Panc1 (cell line): Measurements from ENCODE around the gene SERPINB13. TPM values are rescaled to one million over a fixed set of nuclear protein-coding genes. Genes with fewer than 3 reads are reported as not detected.

Experiments used
- ATAC-seq: fragments of 200-7000 bp; cut with Tn5 transposase; 2 replicates; pipeline ENCODE4 v1.9.1; 2020; ENCODE audit warnings: mild to moderate bottlenecking, moderate library complexity
- BruUV-seq: library from RNA; stranded (reverse); fragments of 400-500 nt; replicated peaks from 2 replicates; lab custom pipeline; 2021; lab: Mats Ljungman, UMichigan
- CTCF ChIA-PET: fragments of 300-600 bp; sonication (Branson Sonifier 250); formaldehyde crosslinking; loops from one replicate; lab custom pipeline; 2022; ENCODE audit warnings: antibody characterized with exemption; lab: Charles Lee
- POLR2A ChIA-PET: fragments of 300-600 bp; sonication (Branson Sonifier 250); formaldehyde crosslinking; loops from one replicate; lab custom pipeline; 2022; ENCODE audit warnings: antibody characterized with exemption; lab: Charles Lee
- DNase-seq: peaks from one replicate; pipeline ENCODE4 v3.0.0-alpha.2; 2010; ENCODE audit warnings: low read depth, low spot score
- H3K27ac ChIP-seq: 2 replicates; pipeline ENCODE4 v1.5.1; 2011; ENCODE audit warnings: mild to moderate bottlenecking, low read length, inconsistent platforms
- H3K27me3 ChIP-seq: fragments of 200-500 bp; sonication (Bioruptor generic); 2 replicates; pipeline ENCODE4 v1.6.0; 2014; ENCODE audit warnings: low read length, inconsistent platforms; ENCODE audit not compliant: control insufficient read depth, insufficient read depth
- H3K36me3 ChIP-seq: fragments of 200-500 bp; sonication (Bioruptor generic); 2 replicates; pipeline ENCODE4 v1.5.1; 2014; ENCODE audit warnings: inconsistent platforms, mild to moderate bottlenecking, low read length, moderate library complexity; ENCODE audit not compliant: control insufficient read depth, insufficient read depth
- H3K4me1 ChIP-seq: 2 replicates; pipeline ENCODE4 v1.5.1; 2011; ENCODE audit warnings: inconsistent platforms, mild to moderate bottlenecking, low read length, moderate library complexity; ENCODE audit not compliant: control insufficient read depth, insufficient read depth
- H3K4me3 ChIP-seq, 2 experiments: 2 replicates each; pipeline ENCODE4 v1.5.1; 2011 to 2012; ENCODE audit warnings: low read depth in 2 of 2, low read length in 2 of 2, mild to moderate bottlenecking in 2 of 2, inconsistent platforms in 1 of 2, moderate library complexity in 1 of 2
- H3K9me3 ChIP-seq: fragments of 200-500 bp; sonication (Bioruptor generic); 2 replicates; pipeline ENCODE4 v1.5.1; 2014; ENCODE audit warnings: low read depth, mild to moderate bottlenecking, inconsistent platforms, low read length, moderate library complexity; ENCODE audit not compliant: control insufficient read depth, insufficient read depth
- POLR2AphosphoS5 ChIP-seq: IDR thresholded peaks from 2 replicates; pipeline ENCODE4 v1.6.1; 2012; ENCODE audit warnings: mild to moderate bottlenecking, low read depth, low read length, moderate library complexity
- REST ChIP-seq, 2 experiments: IDR thresholded peaks; 2 replicates each; pipeline ENCODE4 v1.6.1; 2011 to 2012; ENCODE audit warnings: low read depth in 2 of 2, control low read depth in 1 of 2, low read length in 1 of 2, mild to moderate bottlenecking in 1 of 2, moderate library complexity in 1 of 2; ENCODE audit not compliant: insufficient read depth in 1 of 2
- SIN3A ChIP-seq: IDR thresholded peaks from 2 replicates; pipeline ENCODE4 v1.6.1; 2012; ENCODE audit warnings: low read depth, mild to moderate bottlenecking, low read length, moderate library complexity, borderline replicate concordance; ENCODE audit not compliant: insufficient read depth
- TCF7L2 ChIP-seq: IDR thresholded peaks from 2 replicates; pipeline ENCODE4 v1.6.1; 2011; ENCODE audit warnings: mild to moderate bottlenecking, low read depth, low read length, inconsistent platforms
- in situ Hi-C: cut with HindIII; loops from 2 replicates; pipeline ENCODE4 v1.10.0; 2016; ENCODE audit warnings: low sequenced_read_pairs, low pct_unique_long_range_greater_than_20kb
- intact Hi-C: fragments of 100-400 bp; cut with micrococcal nuclease; formaldehyde crosslinking; loops from one replicate; pipeline ENCODE4 v1.10.0; 2022; ENCODE audit not compliant: unreplicated experiment
- total RNA-seq: library from RNA; stranded (reverse); gene quantifications from one replicate; pipeline ENCODE4 v1.2.1, GENCODE V29; 2021; ENCODE audit not compliant: unreplicated experiment
- TF ChIP-seq, protein P1 (sequence below): fragments of 450-650 bp; IDR thresholded peaks from 2 replicates; pipeline ENCODE4 v1.5.1; 2017; ENCODE audit warnings: mild to moderate bottlenecking

Gene SERPINB13
- total RNA-seq, 1 experiment from 2014 or later, result not detected

DNA sequence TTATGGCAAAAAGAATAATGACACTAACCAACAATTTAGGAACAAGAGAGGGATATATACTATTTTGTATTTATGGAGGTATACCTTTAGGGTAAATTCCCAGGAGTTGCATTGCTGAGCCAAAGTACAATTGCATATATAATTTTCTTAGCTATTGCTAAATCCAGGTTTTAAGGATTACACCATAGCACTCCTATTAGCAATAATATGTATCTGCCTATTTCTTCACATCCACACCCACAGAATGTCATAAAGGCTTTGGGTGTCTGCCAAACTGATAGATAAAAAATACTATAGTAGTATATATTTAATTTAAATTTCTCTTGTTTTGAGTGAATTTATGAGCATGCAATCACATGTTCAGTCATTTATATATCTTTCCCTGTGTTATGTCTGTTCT is 11.5 kb upstream of the SERPINB13 start:
- POLR2A ChIA-PET, result no interaction called here
- BruUV-seq, result no TSS peak

DNA sequence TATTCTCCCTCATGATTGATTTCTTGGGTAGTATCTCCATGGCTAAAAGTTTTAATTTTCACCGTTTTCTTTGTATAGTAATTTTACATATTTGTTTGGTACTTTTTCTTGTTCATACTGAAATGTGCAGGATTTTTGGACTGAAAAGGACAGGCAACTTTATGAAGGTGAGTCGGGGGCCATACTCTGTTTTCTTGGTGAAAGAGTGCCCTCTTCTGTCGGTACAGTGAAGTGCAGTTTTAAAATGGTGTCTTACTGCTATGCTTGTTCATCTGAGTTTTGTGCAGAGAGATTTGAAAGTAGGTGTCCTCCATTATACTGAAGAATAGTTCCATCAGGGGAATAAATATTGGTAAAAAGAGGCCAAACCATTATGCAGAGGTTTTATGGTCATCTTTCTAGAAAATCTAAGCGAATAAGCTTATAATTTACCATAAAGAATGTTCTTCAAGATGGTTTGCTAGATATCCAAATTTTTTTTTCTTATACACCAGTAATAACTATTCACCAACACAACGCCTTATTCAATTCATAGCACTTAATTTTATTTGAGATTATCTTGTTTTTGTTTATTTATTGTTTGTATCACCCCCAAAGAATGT is 8.7 kb upstream of the SERPINB13 start:
- Histone ChIP-seq H3K36me3 (no peaks in the 10 kb centered on the region), H3K4me1 (no peaks in the 10 kb centered on the region), H3K27me3 (no peaks in the 10 kb centered on the region), H3K27ac (no peak overlapping the region), H3K9me3 (no peaks in the 10 kb centered on the region), H3K4me3 (no peak overlapping the region)
- TF ChIP-seq, protein P1, sequence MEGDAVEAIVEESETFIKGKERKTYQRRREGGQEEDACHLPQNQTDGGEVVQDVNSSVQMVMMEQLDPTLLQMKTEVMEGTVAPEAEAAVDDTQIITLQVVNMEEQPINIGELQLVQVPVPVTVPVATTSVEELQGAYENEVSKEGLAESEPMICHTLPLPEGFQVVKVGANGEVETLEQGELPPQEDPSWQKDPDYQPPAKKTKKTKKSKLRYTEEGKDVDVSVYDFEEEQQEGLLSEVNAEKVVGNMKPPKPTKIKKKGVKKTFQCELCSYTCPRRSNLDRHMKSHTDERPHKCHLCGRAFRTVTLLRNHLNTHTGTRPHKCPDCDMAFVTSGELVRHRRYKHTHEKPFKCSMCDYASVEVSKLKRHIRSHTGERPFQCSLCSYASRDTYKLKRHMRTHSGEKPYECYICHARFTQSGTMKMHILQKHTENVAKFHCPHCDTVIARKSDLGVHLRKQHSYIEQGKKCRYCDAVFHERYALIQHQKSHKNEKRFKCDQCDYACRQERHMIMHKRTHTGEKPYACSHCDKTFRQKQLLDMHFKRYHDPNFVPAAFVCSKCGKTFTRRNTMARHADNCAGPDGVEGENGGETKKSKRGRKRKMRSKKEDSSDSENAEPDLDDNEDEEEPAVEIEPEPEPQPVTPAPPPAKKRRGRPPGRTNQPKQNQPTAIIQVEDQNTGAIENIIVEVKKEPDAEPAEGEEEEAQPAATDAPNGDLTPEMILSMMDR, result peak; percentile 56; the same call in 1 of the 2 replicates
- TF ChIP-seq SIN3A (no peak), TCF7L2 (no peak)
- no peak for ATAC-seq
- POLR2A ChIA-PET, result no interaction called here
- in situ Hi-C loops (no loop called here), intact Hi-C loops (loop anchor here (1.0 to 10.0 kb wide), 2 partner anchors 60 to 266 kb away; no protein-coding TSS in a partner anchor)
- peak; percentile 17 for DNase-seq
- CTCF ChIA-PET, result interaction anchor here (0.8 kb wide), 1 partner anchor 60 kb away, joined by 4 read pairs; no protein-coding TSS in a partner anchor
- BruUV-seq, result no TSS peak

More for the DNA sequence above, 11.5 kb upstream of the SERPINB13 start:
- ATAC-seq, result no peak
- no peaks in the 10 kb centered on the region for H3K9me3 ChIP-seq
- H3K4me1 ChIP-seq, result no peaks in the 10 kb centered on the region
- H3K4me3 ChIP-seq, result no peak overlapping the region
- no peaks in the 10 kb centered on the region for H3K36me3 ChIP-seq
- H3K27me3 ChIP-seq, result no peaks in the 10 kb centered on the region
- TF ChIP-seq, protein P1, result no peak
- TF ChIP-seq TCF7L2 (no peak), POLR2AphosphoS5 (no peak), REST (IDR thresholded peaks at IDR 0.05; ENCODE audit: insufficient read depth in 1 of 2, low read depth in 2 of 2, low read length in 1 of 2) (no peak), SIN3A (no peak)
- DNase-seq, result no peak
- intact Hi-C loops, result loop anchor here (10.0 kb wide), 1 partner anchor 269 kb away; no protein-coding TSS in a partner anchor
- in situ Hi-C loops, result no loop called here
- CTCF ChIA-PET, result interaction anchor here (1.1 kb wide), 1 partner anchor 57 kb away, joined by 3 read pairs; no protein-coding TSS in a partner anchor
- no peak overlapping the region for H3K27ac ChIP-seq
